CD4-positive, alpha-beta T cell treated with Interleukin-6 for 4 hours (primary cell): ENCODE measurements around the gene PPP4C.

Experiments
- DNase-seq: peaks from one replicate; pipeline ENCODE4 v3.0.0-alpha.2; 2020; ENCODE audit warnings: mixed read lengths

Gene PPP4C

DNA sequence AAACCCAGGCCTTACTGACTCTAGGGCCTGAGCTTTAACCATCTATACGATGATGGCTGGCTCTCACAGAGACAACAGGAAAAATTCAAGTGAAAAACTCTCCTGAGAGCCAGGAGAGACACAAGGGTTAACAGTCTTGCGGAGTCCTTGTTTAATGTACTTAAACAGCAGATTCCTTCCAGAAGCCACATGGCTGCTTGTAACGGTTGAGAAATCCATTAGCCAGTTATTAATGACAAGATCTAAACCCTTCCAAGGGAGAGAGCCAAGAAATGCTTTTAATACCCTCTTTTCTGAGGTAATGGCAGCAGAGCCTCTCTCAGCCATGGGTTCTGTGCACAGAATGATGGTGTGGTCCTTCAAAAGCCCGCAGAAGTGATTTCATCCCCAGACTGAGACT is 15.4 kb upstream of the PPP4C start:
- no peak for DNase-seq

DNA sequence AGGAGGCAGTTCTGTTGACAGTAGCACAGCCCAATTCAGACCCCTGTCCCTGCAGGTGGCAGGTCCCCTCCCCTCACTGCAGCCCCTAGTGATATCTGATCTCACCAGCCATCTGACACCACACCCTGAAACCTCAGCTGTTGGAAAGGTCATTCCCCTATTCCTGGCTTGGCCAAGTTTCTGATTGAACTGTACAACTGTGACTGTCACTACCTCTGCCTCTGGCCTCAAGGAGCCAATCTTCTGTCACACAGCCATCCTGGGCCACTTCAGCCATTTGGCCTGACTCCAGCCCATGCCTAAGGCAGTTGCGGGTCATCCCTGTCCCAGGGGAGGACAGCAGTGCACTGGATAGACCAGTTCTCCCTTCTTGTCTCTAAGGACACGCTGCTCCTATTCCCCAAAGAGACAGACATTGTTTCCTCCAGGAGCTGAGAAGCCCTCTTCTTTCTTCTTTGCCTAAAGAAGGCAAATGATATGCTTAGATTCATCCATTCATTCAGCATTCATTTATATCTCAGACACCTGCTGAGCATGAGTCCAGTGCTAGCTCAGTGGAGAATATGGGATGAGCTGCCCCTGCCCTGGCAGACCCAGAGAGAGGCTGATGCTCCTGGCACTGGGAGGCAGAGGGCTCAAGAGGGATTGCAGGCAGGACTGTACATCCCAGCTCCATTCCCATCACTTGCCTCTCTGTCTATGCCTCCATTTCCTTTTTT is 14.8 kb upstream of the PPP4C start:
- no peak for DNase-seq

DNA sequence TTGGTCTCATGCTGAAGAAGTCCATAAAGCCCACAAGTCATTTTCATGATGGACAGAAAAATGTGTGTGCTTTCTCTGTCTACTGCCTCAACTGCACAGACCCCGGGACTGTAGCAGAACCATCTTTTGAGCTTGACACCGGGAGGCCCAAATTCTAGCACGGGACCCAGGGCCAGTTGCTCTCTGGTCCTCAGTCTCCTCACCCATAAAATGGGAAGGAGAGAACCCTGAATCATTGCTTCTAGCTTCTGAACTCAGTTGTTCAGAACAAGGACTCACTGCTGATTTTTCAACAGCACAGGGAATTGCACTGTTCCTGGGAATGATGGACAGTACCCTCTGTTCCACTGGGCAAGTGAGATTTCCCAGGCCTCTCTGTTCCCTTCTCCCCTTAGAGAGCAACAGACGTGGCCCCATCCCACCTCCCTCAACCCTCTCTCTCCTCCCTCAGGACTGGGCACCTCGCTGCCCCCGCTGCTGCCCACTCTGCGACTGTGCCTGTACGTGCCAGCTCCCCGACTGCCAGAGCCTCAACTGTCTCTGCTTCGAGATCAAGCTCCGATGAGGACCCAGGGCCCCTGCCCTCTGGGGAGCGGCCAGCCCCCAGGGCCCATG is 12.4 kb upstream of the PPP4C start:
- DNase-seq: no peak

DNA sequence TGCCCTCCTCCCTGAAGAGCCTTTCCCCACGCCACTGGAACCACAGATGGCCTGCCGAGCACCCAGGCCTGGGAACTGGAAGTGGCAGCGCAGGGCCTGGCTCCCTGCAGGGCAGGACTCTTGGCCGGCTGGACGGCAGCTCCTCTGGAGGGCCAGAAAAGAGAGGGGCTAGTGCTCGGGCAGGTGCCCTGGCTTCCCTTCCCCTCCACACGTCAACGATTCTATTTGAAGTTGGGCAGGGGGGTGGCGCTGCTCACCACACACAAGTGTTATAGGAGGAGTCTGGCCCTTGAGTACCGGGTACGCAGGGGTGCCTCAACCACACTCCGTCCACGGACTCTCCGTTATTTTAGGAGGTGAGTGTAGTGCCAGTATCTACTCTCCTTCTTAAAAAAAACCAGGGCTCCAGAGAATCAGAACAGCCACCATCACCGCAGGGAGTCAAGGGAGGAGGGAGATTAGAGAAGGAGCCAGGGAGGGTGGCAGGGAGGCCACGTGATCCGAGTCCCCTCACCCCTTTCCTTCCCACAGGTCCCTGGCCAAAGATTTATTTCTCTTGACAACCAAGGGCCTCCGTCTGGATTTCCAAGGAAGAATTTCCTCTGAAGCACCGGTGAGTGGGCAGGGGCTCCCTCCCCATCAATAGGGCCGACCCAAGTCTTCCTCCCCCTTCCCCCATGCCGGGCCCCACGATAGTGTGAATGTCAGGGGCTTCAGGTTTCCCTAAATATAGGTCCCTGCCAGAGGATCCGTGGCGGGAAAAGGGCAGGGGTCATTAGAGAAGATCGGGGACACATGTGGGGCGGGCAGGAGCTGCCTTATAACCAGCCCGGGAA is 11.7 kb upstream of the PPP4C start:
- peak; percentile 81 for DNase-seq

DNA sequence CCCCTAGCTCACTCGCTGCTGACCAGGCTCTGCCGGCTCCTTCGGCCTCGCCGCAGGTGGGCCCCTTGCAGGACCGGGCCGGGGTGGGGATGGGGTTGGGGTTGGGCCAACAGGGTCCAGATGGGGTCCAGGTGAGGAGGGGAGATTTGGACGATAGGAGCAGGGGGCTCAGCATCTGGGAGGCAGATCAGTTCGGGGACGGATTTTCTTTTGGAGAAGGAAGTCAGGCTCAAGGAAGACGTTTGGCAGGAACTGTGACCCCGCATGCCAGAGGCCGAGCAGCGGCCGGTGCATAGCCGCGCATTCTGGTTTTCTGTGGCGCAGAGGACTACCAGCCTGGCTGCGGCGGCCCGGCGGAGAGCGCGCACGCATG is 11.1 kb upstream of the PPP4C start:
- DNase-seq: no peak

- DNase-seq: peak; percentile 97
Observed at GRCh38 chr16:30065102-30065942, 10.5 kb upstream of the PPP4C start, which contains the start of gene ALDOA. TSS of gene ALDOA (plus strand) at chr16:30065760. CDS start at chr16:30066898, 1,138 bp downstream.

GRCh38 chr16:30065943-30066760 is 9.6 kb upstream of the PPP4C start:
- peak; percentile 48 for DNase-seq

DNA sequence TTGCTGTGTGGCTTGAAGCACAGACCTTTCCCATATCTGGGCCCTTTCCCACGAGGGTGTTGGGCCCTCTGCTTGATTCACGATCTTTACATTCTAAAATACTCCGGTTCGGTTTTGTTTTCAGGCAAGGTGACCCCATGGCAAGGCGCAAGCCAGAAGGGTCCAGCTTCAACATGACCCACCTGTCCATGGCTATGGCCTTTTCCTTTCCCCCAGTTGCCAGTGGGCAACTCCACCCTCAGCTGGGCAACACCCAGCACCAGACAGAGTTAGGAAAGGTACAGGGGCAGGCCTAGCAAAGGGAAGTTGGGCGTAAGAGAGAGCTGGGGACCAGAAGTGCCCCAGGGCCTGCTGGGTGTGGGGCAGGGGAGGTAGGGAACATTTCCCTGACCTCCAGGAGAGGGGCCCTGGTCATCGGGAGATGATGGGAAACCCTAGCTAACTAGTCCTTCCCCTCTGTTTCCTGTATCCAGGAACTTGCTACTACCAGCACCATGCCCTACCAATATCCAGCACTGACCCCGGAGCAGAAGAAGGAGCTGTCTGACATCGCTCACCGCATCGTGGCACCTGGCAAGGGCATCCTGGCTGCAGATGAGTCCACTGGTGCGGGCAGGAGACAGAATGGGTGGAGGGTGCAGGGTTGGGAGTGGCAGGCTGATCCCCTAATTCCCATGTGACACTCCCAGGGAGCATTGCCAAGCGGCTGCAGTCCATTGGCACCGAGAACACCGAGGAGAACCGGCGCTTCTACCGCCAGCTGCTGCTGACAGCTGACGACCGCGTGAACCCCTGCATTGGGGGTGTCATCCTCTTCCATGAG is 8.8 kb upstream of the PPP4C start:
- DNase-seq: no peak

DNA sequence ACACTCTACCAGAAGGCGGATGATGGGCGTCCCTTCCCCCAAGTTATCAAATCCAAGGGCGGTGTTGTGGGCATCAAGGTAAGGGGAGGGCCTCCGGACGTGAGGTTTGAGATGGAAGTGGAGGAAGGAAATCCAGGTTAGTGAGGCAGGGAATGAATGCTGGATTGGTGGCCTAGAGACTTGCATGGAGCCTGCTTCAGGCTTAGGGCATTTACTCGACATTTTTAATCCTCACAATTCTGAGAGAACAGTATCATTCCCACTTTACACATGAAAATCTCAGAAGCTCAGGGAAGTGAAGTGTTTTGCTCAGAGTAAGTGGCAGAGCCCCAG is 8.2 kb upstream of the PPP4C start:
- DNase-seq: no peak

GRCh38 chr16:30068333-30068732 is 7.5 kb upstream of the PPP4C start:
- no peak for DNase-seq

DNA sequence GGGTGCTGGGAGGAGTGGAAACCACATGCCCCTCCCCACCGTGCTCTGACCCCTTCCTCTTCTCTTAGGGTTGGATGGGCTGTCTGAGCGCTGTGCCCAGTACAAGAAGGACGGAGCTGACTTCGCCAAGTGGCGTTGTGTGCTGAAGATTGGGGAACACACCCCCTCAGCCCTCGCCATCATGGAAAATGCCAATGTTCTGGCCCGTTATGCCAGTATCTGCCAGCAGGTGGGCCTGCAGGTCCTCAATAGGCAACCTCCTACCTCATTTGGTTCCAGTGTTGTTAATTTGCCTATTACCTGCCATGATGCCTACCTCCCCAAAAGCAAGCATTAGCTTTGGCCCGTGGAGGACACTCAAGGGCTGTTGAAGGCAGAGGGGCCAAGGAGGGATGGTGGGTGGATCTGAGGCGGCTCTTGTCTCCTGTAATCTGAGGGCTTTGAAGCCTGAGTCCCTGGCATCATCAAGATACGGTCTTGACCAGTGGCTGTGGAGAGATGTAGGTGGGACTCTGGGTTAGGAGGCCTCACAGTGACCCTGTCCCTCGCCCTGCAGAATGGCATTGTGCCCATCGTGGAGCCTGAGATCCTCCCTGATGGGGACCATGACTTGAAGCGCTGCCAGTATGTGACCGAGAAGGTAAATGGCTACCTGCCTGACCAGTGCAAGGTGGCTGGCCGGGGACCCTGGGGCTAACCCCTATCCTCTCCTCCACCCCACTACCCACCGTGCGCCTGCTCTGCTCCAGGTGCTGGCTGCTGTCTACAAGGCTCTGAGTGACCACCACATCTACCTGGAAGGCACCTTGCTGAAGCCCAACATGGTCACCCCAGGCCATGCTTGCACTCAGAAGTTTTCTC is 6.8 kb upstream of the PPP4C start:
- DNase-seq: peak; percentile 56

GRCh38 chr16:30069611-30070462 is 6.0 kb upstream of the PPP4C start:
- no peak for DNase-seq

GRCh38 chr16:30070490-30070889 is 5.3 kb upstream of the PPP4C start:
- DNase-seq: no peak

- DNase-seq: no peak
Observed at GRCh38 chr16:30076276-30076791, 540 bp downstream of the PPP4C start.

DNA sequence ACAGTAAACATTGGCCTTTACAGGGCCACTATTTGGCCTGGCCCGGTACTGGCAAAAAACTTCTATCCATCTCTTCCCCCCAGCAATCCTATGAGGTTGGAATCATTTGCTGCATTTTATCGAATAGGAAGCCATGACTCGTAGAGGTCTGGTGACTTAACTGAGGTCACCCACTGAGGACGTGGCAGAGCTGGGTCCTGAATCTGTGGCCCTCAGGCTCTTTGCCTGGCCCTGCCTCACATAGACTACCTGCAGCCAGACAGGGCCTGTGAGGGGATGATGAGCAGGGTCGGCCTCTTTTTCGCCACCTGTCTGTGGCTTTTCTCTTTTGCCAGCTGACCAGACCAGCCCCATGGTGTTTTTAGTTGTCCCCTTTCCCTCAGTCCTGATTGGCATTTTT is 1.9 kb downstream of the PPP4C start:
- DNase-seq: no peak

- no peak for DNase-seq
Observed at GRCh38 chr16:30078744-30079143, 3.0 kb downstream of the PPP4C start.

- DNase-seq: no peak
Observed at GRCh38 chr16:30079480-30079879, 3.7 kb downstream of the PPP4C start.

- no peak for DNase-seq
Observed at GRCh38 chr16:30082545-30083090, 6.8 kb downstream of the PPP4C start.
